HG03354 (cell line): ENCODE data around the gene B4GALNT2.

Experiments
- ATAC-seq: cut with Tn5 transposase; IDR thresholded peaks from one replicate; pipeline ENCODE4 v1.9.1; 2021; ENCODE audit warnings: mild to moderate bottlenecking; ENCODE audit not compliant: unreplicated experiment, poor library complexity, severe bottlenecking

The B4GALNT2 gene

DNA sequence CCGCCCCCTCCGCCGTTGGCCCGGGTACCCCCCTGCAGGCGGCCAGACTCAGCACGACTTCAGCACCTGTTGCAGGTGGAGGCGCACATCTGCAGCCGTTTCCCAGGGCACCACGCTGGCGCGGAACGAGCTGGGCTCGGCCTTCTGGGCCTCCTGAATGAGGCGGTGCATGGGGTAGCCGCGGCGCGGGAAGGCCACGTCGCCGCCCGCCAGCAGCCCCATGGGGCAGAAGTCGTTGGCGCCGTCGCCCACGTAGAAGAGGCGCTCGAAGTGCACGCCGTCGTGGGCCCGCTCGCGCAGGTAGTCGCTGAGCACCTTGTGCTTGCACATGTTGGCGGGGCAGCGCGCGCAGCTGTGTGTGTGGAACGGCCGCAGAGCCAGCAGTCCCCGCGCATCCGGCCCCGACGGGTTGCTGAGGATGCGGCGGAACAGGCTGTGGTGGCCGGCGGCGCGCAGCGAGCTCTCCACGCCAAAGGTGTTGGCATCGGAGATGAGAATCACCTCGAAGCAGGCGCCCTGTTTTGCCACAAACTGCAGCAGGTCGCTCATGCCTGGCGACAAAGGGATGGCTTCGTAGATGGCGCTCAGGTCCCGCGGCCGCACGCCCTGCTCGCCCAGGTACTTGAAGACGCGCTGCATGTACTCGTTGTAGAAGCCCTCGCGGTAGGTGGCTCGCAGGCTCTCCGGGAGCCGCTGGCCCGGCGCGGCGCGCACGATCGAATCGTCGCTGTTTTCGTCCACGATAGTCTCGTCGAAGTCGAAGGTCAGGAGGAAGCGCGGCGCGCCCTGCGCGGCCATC lies 91.8 kb downstream of the B4GALNT2 start:
- ATAC-seq, result no peak

- ATAC-seq, result no peak
Observed at GRCh38 chr17:49224997-49225337, 92.4 kb downstream of the B4GALNT2 start.

GRCh38 chr17:49225554-49226236 lies 93.1 kb downstream of the B4GALNT2 start:
- no peak for ATAC-seq
